Cardiac septum (tissue), 1 donor: ENCODE results near the gene CMTM1. TPM values are rescaled to one million over a fixed set of nuclear protein-coding genes. Genes with fewer than 3 reads are reported as not detected.

Source experiments
- DNase-seq: peaks from one replicate; pipeline ENCODE4 v3.0.0-alpha.2; 2020; ENCODE audit warnings: low spot score
- intact Hi-C: fragments of 100-400 bp; cut with DNase I; formaldehyde crosslinking; loops from one replicate; pipeline ENCODE4 v1.14.0; 2022
- total RNA-seq: library from RNA; stranded (reverse); fragmentation: NEBNext Ultra II Directional; extraction: Animal tissue kit (Norgen Biotek cat#: 25700); gene quantifications from one replicate; pipeline ENCODE4 v1.2.1, GENCODE V29; 2021
- donor health status: DM: no; HTN: no; CAD: no.

CMTM1 gene
- total RNA-seq, 1 donor from 2014 or later, result 1.3 TPM

DNA sequence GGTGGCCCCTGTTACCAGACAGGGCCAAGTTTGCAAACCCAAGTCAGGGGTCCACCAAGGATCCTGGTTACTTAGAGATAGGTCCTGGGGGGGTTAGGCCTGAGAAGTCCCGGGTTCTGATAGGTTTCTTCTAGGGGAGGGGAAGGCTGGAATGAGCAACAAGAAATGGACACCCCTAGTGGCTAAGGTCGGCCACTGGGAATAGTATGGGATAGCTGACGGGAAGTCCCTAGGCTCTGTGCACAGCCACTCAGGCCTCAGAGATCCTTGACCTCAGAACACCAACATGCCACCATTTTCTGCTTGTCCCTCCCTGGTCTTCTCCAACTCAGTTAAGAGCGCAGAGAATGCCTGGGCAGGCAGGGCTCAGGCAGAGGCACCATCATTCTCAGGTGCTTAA is 29.7 kb upstream of the CMTM1 start:
- DNase-seq, result no peak
- intact Hi-C loops, result no loop called here

DNA sequence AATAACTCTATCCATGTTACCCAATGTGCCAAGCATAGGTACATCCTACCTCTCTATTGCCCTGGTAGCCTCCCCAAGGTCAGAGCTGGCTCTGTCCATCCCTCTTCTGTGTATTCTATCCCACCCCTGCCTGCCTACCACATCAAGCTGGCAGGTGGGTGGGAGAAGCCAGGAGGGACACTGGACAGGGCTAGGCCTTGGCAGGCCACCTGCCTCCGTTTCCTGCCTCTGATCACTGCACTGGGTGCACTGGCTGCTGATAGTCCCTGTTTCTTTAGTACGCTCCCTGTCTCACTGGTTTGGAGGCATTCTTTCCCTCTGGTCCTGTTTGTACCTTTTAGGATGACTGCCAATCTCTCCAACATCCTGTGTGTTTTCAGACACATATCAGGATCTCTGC is 29.0 kb upstream of the CMTM1 start:
- DNase-seq, result no peak
- intact Hi-C loops, result no loop called here

DNA sequence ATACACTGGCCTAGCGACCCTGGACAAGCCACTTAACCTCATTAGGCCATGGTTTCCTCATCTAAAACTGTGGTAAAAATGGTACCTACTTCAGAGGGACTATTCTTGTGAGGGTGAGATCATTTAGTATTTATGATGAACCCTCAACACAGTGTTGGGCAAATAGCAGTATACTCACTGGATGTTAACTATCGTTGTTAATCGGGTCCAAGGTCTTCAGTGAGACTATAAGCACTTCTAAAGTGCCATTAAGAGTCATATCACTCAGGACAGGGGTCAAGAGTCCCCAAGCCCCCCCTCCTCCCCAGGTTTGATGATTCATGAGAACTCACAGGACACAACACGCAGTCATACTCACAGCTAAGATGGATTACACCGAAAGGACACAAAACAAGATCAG is 27.3 kb upstream of the CMTM1 start:
- DNase-seq, result no peak
- intact Hi-C loops, result no loop called here

DNA sequence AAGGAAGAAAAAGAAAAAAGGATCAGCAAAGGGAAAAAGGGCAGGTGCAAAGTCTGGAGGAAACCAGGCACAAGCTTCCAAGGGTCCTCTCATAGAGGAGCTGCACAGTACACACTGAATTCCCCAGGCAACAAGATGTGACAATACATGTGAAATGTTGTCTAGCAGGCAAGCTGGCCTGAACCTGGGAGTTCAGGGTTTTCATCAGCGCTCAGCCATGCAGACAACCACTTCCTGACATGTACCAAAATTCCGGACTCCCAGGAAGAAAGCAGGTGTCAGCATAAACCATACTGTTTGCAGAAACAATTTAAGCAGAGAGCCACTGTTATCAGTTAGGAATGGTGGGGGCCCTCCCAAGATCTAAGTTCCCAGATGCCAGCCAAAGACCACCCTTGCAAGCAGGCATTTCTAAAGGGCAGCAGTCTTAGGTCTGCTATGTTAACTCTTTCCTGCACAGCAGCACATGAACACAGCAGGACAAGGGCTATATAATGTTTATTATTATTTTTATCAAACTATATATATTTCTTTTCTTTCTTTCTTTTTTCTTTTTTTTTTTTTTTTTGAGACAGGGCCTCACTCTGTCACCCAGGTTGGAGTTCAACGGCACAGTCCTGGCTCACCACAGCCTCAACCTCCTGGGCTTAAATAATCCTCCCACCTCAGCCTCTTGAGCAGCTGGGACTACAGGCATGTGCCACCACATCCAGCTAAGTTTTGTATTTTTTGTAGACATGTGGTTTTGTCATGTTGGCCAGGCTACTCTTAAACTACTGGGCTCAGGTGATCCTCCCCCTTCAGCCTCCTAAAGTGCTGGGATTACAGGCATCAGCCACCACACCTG is 26.4 kb upstream of the CMTM1 start:
- DNase-seq, result no peak
- intact Hi-C loops, result no loop called here

DNA sequence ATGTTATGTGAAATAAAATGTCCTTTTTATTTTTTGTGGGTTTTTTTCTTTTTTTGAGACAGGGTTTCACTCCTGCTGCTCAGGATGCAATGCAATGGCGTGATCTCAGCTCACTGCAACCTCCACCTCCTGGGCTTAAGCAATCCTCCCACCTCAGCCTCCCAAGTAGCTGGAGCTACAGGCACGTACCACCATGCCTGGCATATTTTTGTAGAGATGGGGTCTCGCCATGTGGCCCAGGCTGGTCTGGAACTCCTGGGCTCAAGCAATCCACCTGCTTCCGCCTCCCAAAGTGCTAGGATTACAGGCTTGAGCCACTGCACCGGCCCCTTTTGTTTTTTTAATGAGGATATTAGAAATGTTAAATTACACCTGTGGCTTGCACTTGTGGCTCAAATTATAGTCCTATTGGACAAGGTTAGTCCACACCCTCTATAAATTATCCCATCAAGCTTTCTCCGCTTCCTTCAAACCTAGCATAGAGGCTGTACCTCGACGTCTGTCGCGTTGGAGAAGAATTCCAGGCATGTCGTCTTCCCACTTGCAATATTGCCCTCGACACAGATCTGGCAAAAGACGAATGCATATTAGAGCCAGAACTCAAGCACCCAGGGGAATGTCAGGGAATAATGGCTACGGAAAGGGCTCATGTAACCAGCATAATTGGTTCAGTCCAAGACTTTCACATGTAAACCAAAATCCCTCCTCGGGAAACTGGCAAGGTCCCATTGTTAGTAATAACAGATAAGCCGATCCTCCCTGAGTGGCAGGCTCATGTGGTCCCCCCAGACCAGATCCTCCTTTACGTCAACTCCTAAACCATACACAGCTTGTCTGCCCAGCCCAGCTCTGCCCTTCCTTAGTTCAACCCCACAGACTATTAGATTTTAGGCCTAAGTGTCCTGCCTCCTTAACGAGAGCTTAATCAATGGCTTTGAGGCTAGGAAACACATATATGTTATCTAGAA is 24.6 kb upstream of the CMTM1 start:
- no peak for DNase-seq
- intact Hi-C loops, result no loop called here

DNA sequence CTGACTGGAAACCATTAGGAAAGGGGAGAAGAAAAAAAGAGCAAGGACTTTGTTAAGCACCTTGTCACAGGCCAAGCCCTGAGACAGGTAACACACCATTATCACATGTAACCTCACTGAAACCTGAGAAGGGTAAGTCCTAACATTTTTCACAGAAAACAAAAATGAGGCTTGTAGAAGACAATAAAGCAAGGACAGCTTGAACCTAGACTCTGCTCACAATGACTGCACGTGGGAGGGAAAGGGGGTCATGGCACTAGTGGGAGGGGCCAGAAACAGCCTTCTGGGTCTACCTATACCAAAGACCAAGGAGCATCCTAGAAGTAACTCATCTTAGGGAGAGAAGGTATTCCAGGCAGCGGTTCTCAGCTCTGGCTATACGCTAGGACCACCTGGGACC is 23.8 kb upstream of the CMTM1 start:
- DNase-seq, result no peak
- intact Hi-C loops, result no loop called here

DNA sequence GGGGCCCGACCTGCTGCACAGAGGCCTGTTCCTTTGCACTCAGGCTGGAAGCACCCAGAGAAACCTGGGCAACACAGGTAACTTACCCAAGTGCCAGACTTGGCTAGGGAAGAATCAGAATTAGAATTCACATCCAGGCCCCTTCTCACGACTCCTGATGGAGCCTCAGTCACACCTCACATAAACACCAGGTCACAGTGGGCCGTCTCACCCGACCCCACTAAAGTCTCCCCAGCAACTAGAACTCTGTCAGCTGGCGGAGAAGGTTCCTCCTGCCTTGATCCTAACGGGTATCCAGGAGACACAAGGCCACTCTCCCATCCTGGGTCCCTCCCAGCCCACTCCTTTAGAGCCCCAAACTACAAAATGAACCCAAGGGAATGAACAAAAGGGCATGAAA is 22.7 kb upstream of the CMTM1 start:
- intact Hi-C loops, result no loop called here
- DNase-seq, result no peak

DNA sequence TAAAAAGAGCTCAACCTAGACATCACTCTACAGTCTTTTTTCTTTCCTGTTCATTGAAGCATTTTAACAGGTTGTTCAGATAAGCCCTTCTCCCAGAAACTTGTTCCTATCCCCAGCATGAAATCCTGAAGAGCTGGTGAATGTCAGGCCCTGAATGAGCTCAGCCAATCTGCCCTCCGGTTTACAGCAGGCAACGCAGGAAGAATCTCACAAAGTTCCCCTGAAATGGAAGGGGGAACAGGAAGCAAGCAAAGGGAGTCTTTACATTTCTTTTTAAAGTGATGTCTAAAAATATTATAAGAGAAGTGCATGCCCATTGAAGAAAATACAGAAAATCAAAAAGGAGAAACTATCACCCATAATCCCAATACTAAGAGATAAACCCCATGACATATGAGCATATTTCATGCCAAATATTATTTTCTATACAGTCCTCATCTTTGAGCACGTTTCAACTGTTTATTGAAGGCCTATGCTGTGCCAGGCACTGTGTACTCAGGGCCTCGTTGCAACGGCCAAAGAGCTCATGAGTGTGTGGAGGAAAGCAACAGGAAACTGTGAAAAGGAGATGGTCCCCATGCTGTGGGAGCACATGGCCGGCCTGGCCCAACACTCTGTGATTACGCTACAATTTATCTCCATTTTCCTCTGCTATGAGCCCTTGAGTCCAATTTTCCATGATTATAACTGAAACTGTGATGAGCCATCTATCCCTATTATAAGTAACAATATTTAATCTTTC is 22.1 kb upstream of the CMTM1 start:
- intact Hi-C loops, result no loop called here

DNA sequence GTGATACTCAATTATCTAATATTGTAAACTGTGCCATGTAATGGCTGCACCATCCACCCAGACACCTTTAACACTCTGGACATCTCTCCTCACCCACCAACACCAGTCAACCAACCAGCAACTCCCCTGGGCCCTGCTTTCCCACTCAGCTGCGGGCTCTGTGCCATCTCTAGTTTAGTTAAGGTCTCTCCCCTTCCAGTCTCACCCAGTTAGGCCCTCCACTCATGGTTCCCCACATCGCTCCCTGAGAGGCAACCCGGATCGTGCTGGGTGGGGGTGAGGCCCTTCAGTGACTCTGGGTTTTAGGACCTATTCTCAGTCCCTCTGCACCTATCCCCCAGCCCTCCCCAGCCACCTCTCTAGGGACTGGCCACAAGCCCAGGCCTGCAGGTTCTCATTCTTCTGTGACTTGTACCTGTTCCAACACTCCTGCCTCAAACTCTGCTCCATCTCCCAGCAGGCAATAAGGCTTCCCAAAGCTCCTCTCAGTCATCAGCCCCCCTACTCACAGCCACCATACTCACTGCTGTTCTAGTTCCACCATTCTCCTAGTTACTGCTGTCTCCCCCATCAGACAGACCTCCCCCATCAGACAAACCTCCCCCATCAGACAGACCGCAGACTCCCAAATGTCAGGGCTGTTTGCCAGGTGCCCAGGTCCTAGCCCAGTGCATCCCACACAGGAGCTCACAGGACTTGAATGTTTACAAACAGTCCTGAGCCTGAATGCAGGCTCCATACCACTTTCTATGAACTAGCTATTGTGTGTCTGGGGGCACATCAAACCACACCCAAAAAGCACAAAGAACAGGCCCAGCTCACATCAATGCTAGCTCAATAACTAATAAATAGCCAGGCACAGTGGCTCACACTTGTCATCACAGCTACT is 18.9 kb upstream of the CMTM1 start:
- DNase-seq, result no peak
- intact Hi-C loops, result no loop called here

More for the DNA sequence above, 22.1 kb upstream of the CMTM1 start:
- DNase-seq, result no peak

DNA sequence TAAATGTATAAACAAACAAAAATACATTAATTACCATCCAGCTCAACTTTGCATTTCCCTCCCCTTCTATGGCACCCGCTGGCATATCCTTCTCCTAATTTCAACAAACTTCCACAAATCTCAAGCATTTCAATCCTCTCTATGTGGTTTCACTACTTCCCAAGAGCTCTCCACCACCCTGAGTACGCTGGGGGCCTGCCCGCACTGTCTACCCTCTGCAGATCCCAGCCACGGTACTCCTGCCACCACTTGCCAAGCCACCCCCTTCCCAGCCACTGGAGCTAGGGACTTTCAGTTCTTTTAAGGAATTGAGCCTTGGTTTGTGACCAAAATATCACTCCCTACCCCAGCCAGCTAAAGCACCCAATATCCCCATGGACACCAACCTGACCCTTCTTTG is 18.2 kb upstream of the CMTM1 start:
- DNase-seq, result no peak
- intact Hi-C loops, result no loop called here

DNA sequence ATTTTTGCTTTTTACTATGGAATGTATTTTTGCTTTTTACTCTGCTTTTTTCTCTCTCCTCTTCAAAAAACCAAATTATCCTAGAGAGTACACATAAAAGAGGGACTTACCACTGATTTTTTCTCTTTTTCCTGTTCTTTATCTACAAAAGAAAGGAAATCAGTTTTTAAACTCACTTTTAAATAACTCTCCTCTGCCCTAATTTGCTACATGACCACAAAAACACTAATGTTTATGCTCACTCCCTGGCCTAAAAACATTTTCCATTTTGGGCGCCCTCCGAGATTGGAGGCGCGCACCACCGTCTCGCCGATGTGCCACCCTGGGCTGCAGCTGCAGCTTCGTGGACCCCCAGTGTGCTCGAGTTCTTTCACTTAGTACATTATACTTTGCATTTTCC is 17.4 kb upstream of the CMTM1 start:
- no peak for DNase-seq
- intact Hi-C loops, result loop anchor here (1.0 kb wide), 1 partner anchor 55 kb away; the partner anchor contains the start of gene CMTM3

DNA sequence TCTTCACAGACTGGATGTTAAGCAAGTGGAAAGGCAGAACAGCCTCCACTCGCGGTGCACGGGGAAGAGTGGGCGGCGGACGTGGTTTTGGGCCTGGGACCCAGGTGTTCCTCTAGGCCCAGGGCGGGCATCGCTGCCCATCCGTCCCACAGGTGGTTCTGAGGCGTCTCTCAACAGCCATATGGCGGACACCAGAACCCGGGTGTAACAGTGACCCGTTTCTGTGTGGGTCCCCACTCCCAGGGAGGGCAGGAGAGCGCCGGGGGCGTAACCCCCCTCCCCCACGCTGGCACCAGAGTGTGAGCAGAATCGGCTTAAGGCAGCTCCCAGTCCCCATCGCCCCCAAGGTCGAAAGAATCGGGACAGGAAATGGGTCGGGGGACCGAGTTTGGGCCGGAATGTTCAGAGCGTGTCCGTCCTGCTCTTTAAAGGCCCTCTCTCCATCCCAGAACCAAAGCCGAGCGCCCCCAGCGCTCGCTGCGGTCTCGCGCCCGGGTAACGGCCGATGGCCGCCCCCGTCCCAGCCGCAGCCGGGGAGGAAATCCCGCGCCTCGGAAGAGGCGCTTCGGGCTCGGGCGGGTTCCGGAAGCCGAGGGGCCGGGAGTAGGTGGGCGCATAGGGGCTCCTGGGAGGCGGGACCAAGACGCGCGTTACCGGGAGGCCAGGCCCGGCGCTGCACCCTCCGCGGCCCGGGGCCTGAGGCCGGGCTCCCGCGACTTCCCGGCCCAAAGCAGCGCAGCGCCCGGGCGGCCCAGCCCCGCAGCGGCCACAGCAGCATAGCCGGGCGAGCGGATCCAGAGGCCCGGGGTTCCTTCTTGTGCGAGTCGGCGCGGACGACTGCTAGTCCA is 16.7 kb upstream of the CMTM1 start, which contains the start of gene TK2:
TSS of gene TK2 (minus strand) at position 839 of the 848 bp plus-strand sequence. CDS start at position 778, 61 bp downstream.
- DNase-seq, result peak; percentile 88
- intact Hi-C loops, result loop anchor here (1.0 to 2.0 kb wide), 2 partner anchors 33 to 55 kb away; partner anchors contain the start of gene CMTM3

DNA sequence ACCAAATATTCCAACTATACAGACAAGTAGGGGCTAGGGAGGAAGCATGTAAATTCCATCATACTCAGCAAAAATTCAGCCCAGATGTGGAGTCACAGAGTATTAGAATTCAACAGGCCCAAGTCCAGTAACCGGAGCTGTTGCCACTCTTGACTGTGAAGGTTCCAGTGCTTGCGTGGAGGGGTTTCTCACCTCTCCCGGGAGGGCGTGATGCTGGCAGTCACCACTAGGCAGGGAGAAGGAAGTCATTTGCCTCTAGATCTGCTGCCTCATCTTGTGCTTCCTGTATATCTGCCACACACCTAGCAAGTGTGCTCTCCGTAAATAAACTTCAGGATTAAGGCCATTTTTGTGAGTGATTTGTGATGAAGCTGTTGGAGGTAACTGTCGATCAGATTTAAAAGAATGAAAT is 14.9 kb upstream of the CMTM1 start:
- intact Hi-C loops, result loop anchor here (2.0 kb wide), 1 partner anchor 35 kb away; no protein-coding TSS in a partner anchor
- no peak for DNase-seq

DNA sequence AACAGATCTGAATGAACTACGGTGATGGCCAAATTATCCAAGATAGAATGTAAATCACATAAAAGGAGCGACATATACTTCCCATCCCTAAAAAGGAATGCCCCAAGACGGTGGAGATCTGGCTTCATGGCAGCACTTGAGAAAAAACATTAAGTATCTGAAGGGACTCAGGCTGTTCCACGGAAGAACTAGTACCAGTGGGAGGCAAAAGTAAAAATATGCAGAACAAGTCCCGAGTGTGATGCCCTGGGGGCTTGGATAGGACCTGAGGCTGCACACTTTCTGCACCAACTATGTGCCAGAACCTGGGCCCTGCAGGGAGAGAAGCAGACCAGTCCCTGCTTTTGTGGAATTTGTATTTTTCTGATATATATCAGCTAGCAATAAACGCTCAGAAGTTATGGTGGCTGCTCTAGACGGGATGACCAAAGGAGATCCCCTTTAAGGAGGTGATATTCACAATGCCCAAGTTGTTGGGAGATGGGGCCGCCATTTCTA is 14.4 kb upstream of the CMTM1 start:
- intact Hi-C loops, result loop anchor here (2.0 kb wide), 1 partner anchor 35 kb away; no protein-coding TSS in a partner anchor
- no peak for DNase-seq

DNA sequence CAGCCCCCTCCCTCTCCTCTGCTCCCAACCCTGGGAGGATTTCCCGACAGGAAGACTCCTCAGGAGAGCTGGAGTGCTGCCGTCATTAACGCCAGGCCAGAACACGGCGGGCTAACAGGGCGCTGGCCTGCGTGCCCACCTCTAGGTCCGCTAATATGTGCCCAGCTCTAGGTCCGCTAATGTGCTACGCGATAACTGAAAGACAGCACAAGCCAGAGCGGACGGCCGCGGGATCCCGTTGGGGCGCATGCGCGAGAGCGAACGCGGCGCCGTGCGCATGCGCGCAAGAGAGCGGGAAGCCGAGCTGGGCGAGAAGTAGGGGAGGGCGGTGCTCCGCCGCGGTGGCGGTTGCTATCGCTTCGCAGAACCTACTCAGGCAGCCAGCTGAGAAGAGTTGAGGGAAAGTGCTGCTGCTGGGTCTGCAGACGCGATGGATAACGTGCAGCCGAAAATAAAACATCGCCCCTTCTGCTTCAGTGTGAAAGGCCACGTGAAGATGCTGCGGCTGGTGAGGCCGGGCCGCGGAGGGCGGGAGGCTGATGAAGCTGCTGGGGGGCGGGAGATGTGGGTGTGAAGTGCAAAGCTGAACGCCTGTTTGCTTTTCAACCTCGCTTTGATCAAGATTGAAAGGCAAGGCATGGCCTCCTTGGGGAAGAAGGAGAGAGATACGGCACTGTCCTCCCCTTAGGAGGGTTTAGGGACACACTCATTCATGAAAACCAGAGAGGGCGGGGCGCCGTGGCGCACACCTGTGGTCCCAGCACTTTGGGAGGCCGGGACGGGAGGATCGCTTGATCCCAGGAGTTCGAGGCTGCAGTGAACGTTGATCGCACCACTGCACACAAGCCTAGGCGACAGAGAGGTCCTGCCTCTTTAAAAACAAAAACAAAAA is 13.7 kb upstream of the CMTM1 start, which contains the start of gene CKLF:
TSS of gene CKLF (plus strand) at position 291 of the 892 bp plus-strand sequence. CDS start at position 431, 140 bp downstream.
- peak; percentile 95 for DNase-seq
- intact Hi-C loops, result no loop called here

DNA sequence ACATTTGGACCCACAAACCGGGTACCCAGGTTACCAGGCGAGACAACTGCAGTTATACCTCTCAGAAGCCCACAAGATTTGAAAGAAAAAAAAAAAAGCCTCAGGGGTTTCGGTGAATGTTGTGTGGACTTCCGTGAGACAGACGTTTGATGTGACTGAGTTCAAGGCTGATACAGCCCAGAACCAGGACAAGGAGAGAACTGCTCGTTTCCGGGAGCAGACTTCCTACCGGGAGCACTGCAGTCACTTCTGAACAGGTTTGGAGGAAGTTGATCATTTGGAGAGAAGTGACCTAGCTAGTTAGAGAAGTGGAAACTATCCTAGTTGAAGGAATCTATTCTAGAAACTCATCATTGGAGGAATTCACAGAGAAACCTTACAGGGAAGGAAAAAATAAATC is 13.0 kb upstream of the CMTM1 start:
- no peak for DNase-seq
- intact Hi-C loops, result no loop called here
